Stomach smooth muscle (tissue), 2 donors: ENCODE measurements around the gene TUBA4A.
A peak's percentile ranks its signal among the peaks of the same experiment; 100 is the strongest.
"Not testable (repeated sequence)": the region's sequence is repeated elsewhere in the genome, so short reads cannot be mapped to it uniquely, and the experiment has no call there.

Experiments
- H3K27ac ChIP-seq: one replicate; pipeline ENCODE4 v1.7.0; 2013; ENCODE audit warnings: mild to moderate bottlenecking, low read length, inconsistent platforms
- H3K27me3 ChIP-seq, 2 donors: one replicate each; pipeline ENCODE4 v1.7.0; 2013; ENCODE audit warnings: low read length in 2 of 2; ENCODE audit not compliant: insufficient read depth in 2 of 2, control insufficient read depth in 1 of 2
- H3K36me3 ChIP-seq, 2 donors: one replicate each; pipeline ENCODE4 v1.7.0; 2013; ENCODE audit warnings: low read length in 2 of 2; ENCODE audit not compliant: control insufficient read depth in 2 of 2, insufficient read depth in 2 of 2
- H3K4me1 ChIP-seq: one replicate; pipeline ENCODE4 v1.7.0; 2013; ENCODE audit warnings: low read length; ENCODE audit not compliant: control insufficient read depth, insufficient read depth
- H3K4me3 ChIP-seq, 2 donors: one replicate each; pipeline ENCODE4 v1.7.0; 2013; ENCODE audit warnings: low read length in 2 of 2
- H3K9ac ChIP-seq, 2 donors: one replicate each; pipeline ENCODE4 v1.7.0; 2013; ENCODE audit warnings: low read length in 2 of 2, mild to moderate bottlenecking in 1 of 2
- H3K9me3 ChIP-seq, 2 donors: one replicate each; pipeline ENCODE4 v1.7.0; 2013; ENCODE audit warnings: low read length in 2 of 2; ENCODE audit not compliant: control insufficient read depth in 2 of 2
- donor health status: healthy.
- donor health status: Pancreatic carcinoma.

The TUBA4A gene

DNA sequence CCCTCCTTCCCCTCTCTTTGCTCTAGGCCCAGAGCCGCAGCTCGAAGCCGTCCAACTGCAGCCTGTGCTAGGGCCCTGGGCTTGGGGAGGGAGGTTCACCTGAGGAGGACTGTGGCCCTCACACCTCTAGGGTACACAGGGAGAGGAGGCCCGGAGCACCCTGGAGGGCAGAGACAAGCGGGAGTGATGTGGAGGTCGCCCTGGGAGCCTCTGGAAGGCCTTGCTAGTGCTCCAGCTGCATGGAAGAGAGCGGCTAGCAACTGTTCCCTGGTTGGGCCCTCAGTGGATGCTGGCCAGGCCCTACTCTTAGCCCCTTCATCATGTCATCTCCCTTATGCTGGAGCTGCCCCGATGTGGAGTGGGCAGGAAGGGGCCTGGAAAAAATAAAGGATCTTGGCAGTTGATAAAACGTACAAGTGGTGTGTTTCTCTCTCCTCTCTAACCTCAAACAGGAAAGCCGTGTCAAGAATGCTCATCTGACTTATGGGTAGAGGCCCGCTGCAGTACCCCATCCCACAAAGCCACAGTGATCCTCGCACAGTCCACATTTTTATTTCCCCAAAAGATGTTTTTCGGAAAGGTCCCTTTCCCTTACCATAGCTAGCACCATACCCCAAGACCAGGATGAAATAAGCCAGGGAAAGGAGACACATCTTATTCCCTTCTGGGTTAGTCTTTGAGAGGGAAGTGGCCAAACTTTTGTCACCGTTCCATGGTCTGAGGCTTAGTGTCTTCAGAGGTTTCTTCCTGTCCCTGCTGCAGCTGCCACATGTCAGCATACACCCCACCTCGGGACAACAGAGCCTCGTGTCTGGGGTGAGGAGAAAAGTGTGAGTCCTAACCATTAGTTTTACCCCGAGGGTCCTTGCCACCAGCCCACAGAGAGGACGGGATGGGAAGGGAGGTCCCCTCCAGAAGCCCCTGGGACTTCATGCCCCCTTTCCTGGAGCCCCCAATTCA lies 44.2 kb downstream of the TUBA4A start:
- Histone ChIP-seq H3K4me1 (peaks cover 22% of the 10 kb centered on the region), H3K27ac (no peak overlapping the region), H3K27me3 (no peaks in the 10 kb centered on the region), H3K9ac (no peak overlapping the region), H3K9me3 (no peaks in the 10 kb centered on the region), H3K4me3 (no peak overlapping the region), H3K36me3 (peaks cover 34 to 47% of the 10 kb centered on the region in 2 donors)

GRCh38 chr2:219207884-219208740 lies 45.6 kb downstream of the TUBA4A start:
- Histone ChIP-seq H3K27ac (peak overlapping the region; percentile 92), H3K4me1 (peaks cover 22% of the 10 kb centered on the region), H3K9me3 (no peaks in the 10 kb centered on the region), H3K4me3 (peak overlapping the region; percentile 54 to 93), H3K27me3 (no peaks in the 10 kb centered on the region), H3K9ac (peak overlapping the region; percentile 55 to 69), H3K36me3 (peaks cover 22 to 33% of the 10 kb centered on the region in 2 donors)

GRCh38 chr2:219207134-219207883 lies 46.4 kb downstream of the TUBA4A start:
- Histone ChIP-seq H3K9me3 (no peaks in the 10 kb centered on the region), H3K9ac (peak overlapping the region; percentile 55 to 69), H3K4me3 (peak overlapping the region; percentile 54 to 93), H3K27ac (peak overlapping the region; percentile 92), H3K4me1 (peaks cover 22% of the 10 kb centered on the region), H3K27me3 (no peaks in the 10 kb centered on the region), H3K36me3 (peaks cover 22 to 28% of the 10 kb centered on the region in 2 donors)

- Histone ChIP-seq H3K27ac (peak within 1 kb of the TSS; percentile 92), H3K27me3 (no peaks in the 10 kb centered on the region), H3K36me3 (peaks cover 19 to 26% of the 10 kb centered on the region in 2 donors), H3K4me1 (peaks cover 22% of the 10 kb centered on the region), H3K9ac (peak within 1 kb of the TSS; percentile 93 to 96), H3K4me3 (peak within 1 kb of the TSS; percentile 90 to 93), H3K9me3 (no peaks in the 10 kb centered on the region)
Observed at GRCh38 chr2:219206328-219207133, 47.2 kb downstream of the TUBA4A start, which contains the start of gene ZFAND2B. ZFAND2B (plus strand) TSS chr2:219206782; CDS start chr2:219206988, 206 bp downstream.

DNA sequence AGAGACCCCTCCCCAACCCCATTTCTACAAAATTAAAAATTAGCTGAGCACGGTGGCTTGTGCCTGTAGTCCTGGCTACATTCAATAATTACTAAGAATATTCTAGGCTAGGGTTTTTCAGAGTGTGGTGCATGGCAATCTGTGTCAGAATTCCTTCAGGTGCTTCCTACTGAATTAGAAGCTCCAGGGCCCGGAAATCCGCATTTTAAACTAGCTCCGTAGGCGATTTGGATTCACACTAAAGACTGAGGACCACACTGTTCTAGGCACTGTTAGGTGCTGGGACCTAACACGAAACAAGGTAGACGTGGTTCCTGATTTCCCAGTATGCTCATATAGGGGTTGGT lies 47.8 kb downstream of the TUBA4A start:
- peaks cover 19 to 24% of the 10 kb centered on the region in 2 donors for H3K36me3 ChIP-seq
- peak overlapping the region; percentile 93 to 96 for H3K9ac ChIP-seq
- peak overlapping the region; percentile 90 to 93 for H3K4me3 ChIP-seq

GRCh38 chr2:219205165-219205538 lies 48.6 kb downstream of the TUBA4A start:
- Histone ChIP-seq H3K9me3 (no peaks in the 10 kb centered on the region), H3K4me1 (peaks cover 22% of the 10 kb centered on the region), H3K27ac (no peak overlapping the region), H3K9ac (no peak overlapping the region), H3K27me3 (no peaks in the 10 kb centered on the region), H3K4me3 (no peak overlapping the region), H3K36me3 (peaks cover 16 to 17% of the 10 kb centered on the region in 2 donors)

More for the DNA sequence above, 47.8 kb downstream of the TUBA4A start:
- Histone ChIP-seq H3K4me1 (peaks cover 22% of the 10 kb centered on the region), H3K27ac (peak overlapping the region; percentile 92), H3K9me3 (no peaks in the 10 kb centered on the region), H3K27me3 (no peaks in the 10 kb centered on the region)

DNA sequence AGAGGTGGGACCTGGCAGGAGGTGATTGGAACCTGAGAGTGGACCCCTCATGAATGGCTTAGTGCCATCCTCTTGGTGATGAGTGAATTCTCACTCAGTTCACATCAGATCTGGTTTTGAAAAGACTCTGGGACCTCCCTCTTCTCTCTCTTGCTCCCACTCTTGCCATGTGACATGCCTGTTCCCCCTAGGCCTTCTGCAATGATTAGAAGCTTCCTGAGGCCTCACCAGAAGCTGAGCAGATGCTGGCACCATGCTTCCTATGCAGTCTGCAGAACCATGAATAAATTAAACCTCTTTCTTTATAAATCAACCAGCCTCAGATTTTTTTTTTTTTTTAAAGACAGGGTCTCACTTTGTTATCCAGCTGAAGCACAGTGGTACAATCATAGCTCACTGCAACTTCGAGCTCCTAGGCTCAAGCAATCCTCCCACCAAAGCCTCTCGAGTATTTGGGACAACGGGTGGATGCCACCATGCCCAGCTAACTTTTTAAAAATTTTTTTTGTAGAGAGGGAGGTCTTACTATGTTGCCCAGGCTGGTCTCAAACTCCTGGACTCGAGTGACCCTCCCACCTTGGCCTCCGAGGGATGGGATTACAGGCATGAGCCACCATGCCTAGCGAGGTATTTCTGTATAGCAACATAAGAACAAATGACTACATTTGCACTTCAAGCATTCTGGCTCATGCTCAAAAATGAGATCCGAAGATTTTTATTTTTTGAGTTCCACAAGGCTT lies 49.1 kb downstream of the TUBA4A start:
- Histone ChIP-seq H3K4me3 (no peak overlapping the region), H3K27ac (no peak overlapping the region), H3K36me3 (peaks cover 11 to 12% of the 10 kb centered on the region in 2 donors), H3K4me1 (peaks cover 22% of the 10 kb centered on the region), H3K9me3 (no peaks in the 10 kb centered on the region), H3K27me3 (peaks cover 0 to under 1% of the 10 kb centered on the region in 2 donors), H3K9ac (no peak overlapping the region)

GRCh38 chr2:219201331-219201730 lies 52.4 kb downstream of the TUBA4A start:
- not testable (repeated sequence) for H3K36me3 ChIP-seq, H3K27me3 ChIP-seq, H3K9me3 ChIP-seq, H3K27ac ChIP-seq, H3K4me3 ChIP-seq, H3K9ac ChIP-seq, H3K4me1 ChIP-seq

DNA sequence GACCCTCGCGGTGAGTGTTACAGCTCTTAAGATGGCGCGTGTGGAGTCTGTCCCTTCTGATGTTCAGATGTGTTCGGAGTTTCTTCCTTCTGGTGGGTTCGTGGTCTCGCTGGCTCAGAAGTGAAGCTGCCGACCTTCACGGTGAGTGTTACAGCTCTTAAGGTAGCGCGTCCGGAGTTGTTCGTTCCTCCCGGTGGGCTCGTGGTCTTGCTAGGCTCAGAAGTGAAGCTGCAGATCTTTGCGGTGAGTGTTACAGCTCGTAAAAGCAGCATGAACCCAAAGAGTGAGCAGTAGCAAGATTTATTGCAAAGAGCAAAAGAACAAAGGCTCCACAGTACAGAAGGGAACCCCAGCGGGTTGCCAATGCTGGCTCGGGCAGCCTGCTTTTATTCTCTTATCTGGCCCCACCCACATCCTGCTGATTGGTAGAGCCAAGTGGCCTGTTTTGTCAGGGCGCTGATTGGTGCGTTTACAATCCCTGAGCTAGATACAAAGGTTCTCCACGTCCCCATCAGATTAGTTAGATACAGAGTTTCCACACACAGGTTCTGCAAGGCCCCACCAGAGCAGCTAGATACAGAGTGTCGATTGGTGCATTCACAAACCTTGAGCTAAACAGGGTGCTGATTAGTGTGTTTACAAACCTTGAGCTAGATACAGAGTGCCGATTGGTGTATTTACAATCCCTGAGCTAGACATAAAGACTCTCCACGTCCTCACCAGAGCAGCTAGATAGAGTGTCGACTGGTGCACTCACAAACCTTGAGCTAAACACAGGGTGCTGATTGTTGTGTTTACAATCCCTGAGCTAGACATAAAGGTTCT lies 53.0 kb downstream of the TUBA4A start:
- not testable (repeated sequence) for H3K27ac ChIP-seq, H3K27me3 ChIP-seq, H3K9me3 ChIP-seq, H3K4me3 ChIP-seq, H3K4me1 ChIP-seq, H3K9ac ChIP-seq, H3K36me3 ChIP-seq
